Endothelial cell of umbilical vein (primary cell): ENCODE data around the gene HCFC1. TPM values are rescaled to one million over a fixed set of nuclear protein-coding genes. Genes with fewer than 3 reads are reported as not detected.

Experiments
- BruUV-seq: library from RNA; stranded (reverse); fragments of 400-500 nt; replicated peaks from 2 replicates; lab custom pipeline; 2021; lab: Mats Ljungman, UMichigan
- CTCF ChIA-PET: fragments of 300-600, 350-600 bp; sonication (Branson Sonifier 250); formaldehyde crosslinking; loops from one replicate; lab custom pipeline; 2021; ENCODE audit warnings: antibody characterized with exemption, inconsistent platforms; lab: Charles Lee
- POLR2A ChIA-PET: fragments of 300-600, 350-600 bp; sonication (Branson Sonifier 250); formaldehyde crosslinking; loops from one replicate; lab custom pipeline; 2021; ENCODE audit warnings: antibody characterized with exemption, inconsistent platforms; lab: Charles Lee
- DNase-seq: peaks from one replicate; pipeline ENCODE4 v3.0.0-alpha.2; 2011; ENCODE audit warnings: low read depth, low spot score
- FAIRE-seq: peaks from 2 replicates; lab custom pipeline; 2011; peaks lifted over from hg19 to GRCh38; lab: Jason Lieb, UNC
- H2AFZ ChIP-seq: 2 replicates; pipeline ENCODE4 v1.6.0; 2012; ENCODE audit warnings: low read depth, low read length, control low read depth, inconsistent platforms
- H3K27ac ChIP-seq: 2 replicates; pipeline ENCODE4 v1.5.1; 2011; ENCODE audit warnings: low read depth, mild to moderate bottlenecking, control low read depth, low read length, moderate library complexity; ENCODE audit not compliant: insufficient read depth
- H3K27me3 ChIP-seq, 2 experiments: 2 replicates each; pipeline versions ENCODE4 v1.6.0 to v1.6.1; 2011; ENCODE audit warnings: low read length in 2 of 2, mixed read lengths in 1 of 2; ENCODE audit not compliant: control insufficient read depth in 2 of 2, insufficient read depth in 2 of 2
- H3K36me3 ChIP-seq, 2 experiments: 2 replicates in 1 of 2; 3 replicates in 1 of 2; pipeline ENCODE4 v1.5.1; 2011; ENCODE audit warnings: low read length in 2 of 2, mild to moderate bottlenecking in 1 of 2, moderate library complexity in 1 of 2; ENCODE audit not compliant: control insufficient read depth in 2 of 2, insufficient read depth in 2 of 2; ENCODE audit errors: extremely low read depth in 1 of 2
- H3K4me1 ChIP-seq: 3 replicates; pipeline ENCODE4 v1.5.1; 2011; ENCODE audit warnings: mild to moderate bottlenecking, low read length; ENCODE audit not compliant: control insufficient read depth, insufficient read depth; ENCODE audit errors: extremely low read depth
- H3K4me2 ChIP-seq: 2 replicates; pipeline ENCODE4 v1.6.1; 2011; ENCODE audit warnings: low read length, control low read depth, mixed read lengths; ENCODE audit not compliant: insufficient read depth
- H3K4me3 ChIP-seq, 3 experiments: fragments of 200-600 bp in 1 of 3; sonication (generic), shearing (Covaris generic) in 1 of 3; replicated peaks in 1 of 3; 2 replicates each; pipeline ENCODE4 v1.5.1; 2011 to 2016; ENCODE audit warnings: control low read depth in 3 of 3, low read length in 3 of 3, mild to moderate bottlenecking in 2 of 3, inconsistent platforms in 1 of 3, low read depth in 1 of 3, moderate library complexity in 1 of 3; ENCODE audit not compliant: insufficient read depth in 1 of 3
- H3K79me2 ChIP-seq: 2 replicates; pipeline ENCODE4 v1.6.0; 2012; ENCODE audit warnings: low read length, inconsistent platforms; ENCODE audit not compliant: control insufficient read depth, insufficient read depth
- H3K9ac ChIP-seq: replicated peaks from 2 replicates; pipeline ENCODE3; 2011; ENCODE audit warnings: low read length, control low read depth; ENCODE audit not compliant: insufficient read depth; ENCODE audit errors: extremely low read depth
- H3K9me1 ChIP-seq: replicated peaks from 3 replicates; pipeline ENCODE4 v1.6.0; 2011; ENCODE audit warnings: mild to moderate bottlenecking, low read length; ENCODE audit not compliant: control insufficient read depth, insufficient read depth; ENCODE audit errors: extremely low read depth
- H3K9me3 ChIP-seq: replicated peaks from 2 replicates; pipeline ENCODE4 v1.5.1; 2012; ENCODE audit warnings: low read length, inconsistent platforms; ENCODE audit not compliant: control insufficient read depth, insufficient read depth
- H4K20me1 ChIP-seq: replicated peaks from 2 replicates; pipeline ENCODE3; 2011; ENCODE audit warnings: mild to moderate bottlenecking, low read length; ENCODE audit not compliant: control insufficient read depth, insufficient read depth; ENCODE audit errors: extremely low read depth
- EZH2 ChIP-seq: IDR thresholded peaks from 2 replicates; pipeline ENCODE4 v1.6.1; 2012; ENCODE audit warnings: borderline replicate concordance, low read depth, mild to moderate bottlenecking, moderate library complexity, low read length, inconsistent platforms; ENCODE audit not compliant: severe bottlenecking
- FOS ChIP-seq: IDR thresholded peaks from 2 replicates; pipeline ENCODE4 v1.6.1; 2011; ENCODE audit warnings: mild to moderate bottlenecking, low read length, moderate library complexity, borderline replicate concordance; ENCODE audit not compliant: insufficient read depth
- GATA2 ChIP-seq: IDR thresholded peaks from 2 replicates; pipeline ENCODE4 v1.7.0; 2011; ENCODE audit warnings: low read depth, mild to moderate bottlenecking, moderate library complexity, mixed read lengths, low read length; ENCODE audit not compliant: insufficient read length, insufficient read depth
- JUN ChIP-seq: IDR thresholded peaks from 2 replicates; pipeline ENCODE4 v1.6.1; 2011; ENCODE audit warnings: borderline replicate concordance, low read depth; ENCODE audit not compliant: insufficient read length, insufficient read depth
- MAX ChIP-seq: IDR thresholded peaks from 2 replicates; pipeline ENCODE4 v1.6.1; 2011; ENCODE audit not compliant: insufficient read depth, insufficient read length
- MYC ChIP-seq: IDR thresholded peaks from one replicate; pipeline ENCODE4 v1.6.1; 2011; ENCODE audit warnings: mild to moderate bottlenecking, low read depth, low read length
- POLR2A ChIP-seq: IDR thresholded peaks from 2 replicates; pipeline ENCODE4 v1.6.1; 2012; ENCODE audit warnings: low read depth, mild to moderate bottlenecking, control low read depth, low read length
- POLR2AphosphoS5 ChIP-seq: IDR thresholded peaks from 2 replicates; pipeline ENCODE4 v1.6.1; 2012; ENCODE audit warnings: low read depth, mild to moderate bottlenecking, control low read depth, low read length, moderate library complexity; ENCODE audit not compliant: insufficient read depth
- dilution Hi-C: fragments of 300-500 bp; cut with MboI; formaldehyde crosslinking; loops from one replicate; pipeline ENCODE4 v1.15.0; 2019; ENCODE audit warnings: low sequenced_read_pairs; ENCODE audit not compliant: extremely low pct_ligation_motif_present
- intact Hi-C: fragments of 100-400 bp; cut with micrococcal nuclease; formaldehyde crosslinking; loops from one replicate; pipeline ENCODE4 v1.10.0; 2022
- polyA plus RNA-seq, 4 experiments: library from polyadenylated mRNA; depleted of rRNA in 3 of 4; stranded (reverse) in 3 of 4; unstranded in 1 of 4; fragments of >200 nt; gene quantifications; 2 replicates each; pipeline versions ENCODE4 v1.2.1 to v1.2.3, GENCODE V29; 2011 to 2012; ENCODE audit warnings: missing spikeins in 1 of 4
- total RNA-seq: library from RNA; stranded (reverse); gene quantifications from 2 replicates; pipeline ENCODE4 v1.2.3, GENCODE V29; 2021
- TF ChIP-seq, protein P1 (sequence below), 2 donors: IDR thresholded peaks; 1 replicate in 1 of 2; 2 replicates in 1 of 2; pipeline ENCODE4 v1.5.1; 2011; ENCODE audit warnings: low read length in 2 of 2, mild to moderate bottlenecking in 2 of 2, moderate library complexity in 2 of 2, control low read depth in 1 of 2, inconsistent platforms in 1 of 2, low read depth in 1 of 2; ENCODE audit not compliant: insufficient read depth in 1 of 2; ENCODE audit errors: extremely low read depth in 1 of 2

The HCFC1 gene
- total and polyA plus RNA-seq, 2 donors (not counting 3 experiments of a cell fraction or from before 2014, with no cell fraction given): 15.9 to 85.9 TPM

GRCh38 chrX:153927672-153927921, 44.0 kb downstream of the HCFC1 start:
- Histone ChIP-seq H3K79me2 (peaks cover 13% of the 10 kb centered on the region), H3K9ac (peak overlapping the region; percentile 96), H3K36me3 (peaks cover 0 to 14% of the 10 kb centered on the region in 2 experiments), H3K4me1 (peaks cover 45% of the 10 kb centered on the region), H4K20me1 (no peaks in the 10 kb centered on the region), H3K9me1 (no peaks in the 10 kb centered on the region), H2AFZ (no peak overlapping the region), H3K27ac (peak overlapping the region; percentile 100), H3K9me3 (no peaks in the 10 kb centered on the region), H3K4me2 (peak overlapping the region; percentile 77), H3K27me3 (no peaks in the 10 kb centered on the region), H3K4me3 (peak overlapping the region in 2 of 3 experiments; percentile 44 to 49)
- intact Hi-C loops: loop anchor here (1.0 kb wide), 1 partner anchor 163 kb away; the partner anchor contains the start of gene PLXNB3
- dilution Hi-C loops: no loop called here
- ChIA-PET CTCF (interaction anchor here (1.6 to 9.0 kb wide), 2 partner anchors 12 to 21 kb away, joined by 3 to 253 read pairs; partner anchors contain the start of gene RENBP), POLR2A (interaction anchor here (1.6 kb wide), 1 partner anchor 20 kb away, joined by 4 read pairs; no protein-coding TSS in a partner anchor)
- no peak for FAIRE-seq
- DNase-seq: no peak
- BruUV-seq: TSS peak; percentile 38
- TF ChIP-seq FOS (no peak), MAX (no peak), MYC (no peak), EZH2 (no peak), POLR2AphosphoS5 (no peak), JUN (no peak), POLR2A (no peak), GATA2 (no peak)
- TF ChIP-seq, protein P1, sequence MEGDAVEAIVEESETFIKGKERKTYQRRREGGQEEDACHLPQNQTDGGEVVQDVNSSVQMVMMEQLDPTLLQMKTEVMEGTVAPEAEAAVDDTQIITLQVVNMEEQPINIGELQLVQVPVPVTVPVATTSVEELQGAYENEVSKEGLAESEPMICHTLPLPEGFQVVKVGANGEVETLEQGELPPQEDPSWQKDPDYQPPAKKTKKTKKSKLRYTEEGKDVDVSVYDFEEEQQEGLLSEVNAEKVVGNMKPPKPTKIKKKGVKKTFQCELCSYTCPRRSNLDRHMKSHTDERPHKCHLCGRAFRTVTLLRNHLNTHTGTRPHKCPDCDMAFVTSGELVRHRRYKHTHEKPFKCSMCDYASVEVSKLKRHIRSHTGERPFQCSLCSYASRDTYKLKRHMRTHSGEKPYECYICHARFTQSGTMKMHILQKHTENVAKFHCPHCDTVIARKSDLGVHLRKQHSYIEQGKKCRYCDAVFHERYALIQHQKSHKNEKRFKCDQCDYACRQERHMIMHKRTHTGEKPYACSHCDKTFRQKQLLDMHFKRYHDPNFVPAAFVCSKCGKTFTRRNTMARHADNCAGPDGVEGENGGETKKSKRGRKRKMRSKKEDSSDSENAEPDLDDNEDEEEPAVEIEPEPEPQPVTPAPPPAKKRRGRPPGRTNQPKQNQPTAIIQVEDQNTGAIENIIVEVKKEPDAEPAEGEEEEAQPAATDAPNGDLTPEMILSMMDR (IDR thresholded peaks at IDR 0.05; ENCODE audit: extremely low read depth in 1 of 2, insufficient read depth in 1 of 2, low read depth in 1 of 2, low read length in 2 of 2): no peak
